ENCODE measurements around the gene KRT86. TPM values are rescaled to one million over a fixed set of nuclear protein-coding genes. Genes with fewer than 3 reads are reported as not detected.

KRT86 gene
- total RNA-seq, 1 donor from 2014 or later = 0.16 TPM

Other genes with a start within 250 kb of the KRT86 start
- gene NR4A1, start 223.2 kb upstream of the KRT86 start, total RNA-seq = 5.8 TPM
- gene ATG101, start 204.7 kb upstream of the KRT86 start, total RNA-seq = 19.5 TPM
- not detected for gene SMIM41, start 194.9 kb upstream of the KRT86 start, total RNA-seq
- not detected for gene KRT80, start 82.6 kb upstream of the KRT86 start, total RNA-seq
- not detected for gene KRT7, start 41.4 kb upstream of the KRT86 start, total RNA-seq
- gene KRT81, start 16.9 kb downstream of the KRT86 start, total RNA-seq = not detected
- not detected for gene KRT83, start 46.8 kb downstream of the KRT86 start, total RNA-seq
- gene KRT85, start 92.8 kb downstream of the KRT86 start, total RNA-seq = not detected
- not detected for gene KRT84, start 111.0 kb downstream of the KRT86 start, total RNA-seq
- not detected for gene KRT82, start 131.7 kb downstream of the KRT86 start, total RNA-seq
- gene KRT75, start 159.7 kb downstream of the KRT86 start, total RNA-seq = not detected
- 0.16 TPM for gene KRT6B, start 177.5 kb downstream of the KRT86 start, total RNA-seq
- not detected for gene KRT6C, start 199.2 kb downstream of the KRT86 start, total RNA-seq
- 0.62 TPM for gene KRT6A, start 218.6 kb downstream of the KRT86 start, total RNA-seq
- 0.62 TPM for gene KRT5, start 245.7 kb downstream of the KRT86 start, total RNA-seq

Measured in occipital lobe (tissue), 1 donor.